HEK293 (cell line): ENCODE data around the gene ABI3.
A peak's percentile ranks its signal among the peaks of the same experiment; 100 is the strongest.

Experiments used
- CTCF ChIA-PET: fragments of 350-600 bp; formaldehyde crosslinking; extraction: SDS; loops from one replicate; lab custom pipeline; 2021; ENCODE audit warnings: antibody characterized with exemption; lab: Yijun Ruan, JAX
- POLR2A ChIA-PET: fragments of 300-600 bp; formaldehyde crosslinking; extraction: SDS; loops from one replicate; lab custom pipeline; 2020; ENCODE audit warnings: antibody characterized with exemption, inconsistent platforms; lab: Yijun Ruan, JAX
- H3K27ac ChIP-seq: fragments of 200-500 bp; sonication (Bioruptor generic); 2 replicates; pipeline ENCODE4 v1.5.1; 2014; ENCODE audit warnings: low read depth, low read length, control low read depth, inconsistent platforms; ENCODE audit errors: extremely low read depth
- H3K36me3 ChIP-seq, 2 experiments: fragments of 200-500 bp in 1 of 2; sonication (Bioruptor generic) in 1 of 2; 1 replicate in 1 of 2; 2 replicates in 1 of 2; pipeline ENCODE4 v1.5.1; 2014 to 2017; ENCODE audit warnings: inconsistent platforms in 2 of 2, low read length in 2 of 2; ENCODE audit not compliant: control insufficient read depth in 2 of 2, insufficient read depth in 1 of 2
- H3K4me1 ChIP-seq: fragments of 200-500 bp; sonication (Bioruptor generic); 2 replicates; pipeline ENCODE4 v1.5.1; 2014; ENCODE audit warnings: mild to moderate bottlenecking, low read length, inconsistent platforms; ENCODE audit not compliant: control insufficient read depth, insufficient read depth
- H3K4me3 ChIP-seq: 2 replicates; pipeline ENCODE4 v1.5.1; 2011; ENCODE audit warnings: low read depth, mild to moderate bottlenecking, control low read depth, low read length, moderate library complexity
- H3K9me3 ChIP-seq: fragments of 200-500 bp; sonication (Bioruptor generic); 2 replicates; pipeline ENCODE4 v1.5.1; 2014; ENCODE audit warnings: low read depth, low read length, inconsistent platforms; ENCODE audit not compliant: control insufficient read depth, insufficient read depth
- FEZF1 ChIP-seq: fragments of 450-650 bp; formaldehyde crosslinking; IDR thresholded peaks from 2 replicates; pipeline ENCODE4 v1.5.1; 2016; ENCODE audit warnings: missing biosample characterization, missing genetic modification characterization
- GFI1B ChIP-seq: fragments of 450-650 bp; formaldehyde crosslinking; IDR thresholded peaks from 2 replicates; pipeline ENCODE4 v1.5.1; 2016; ENCODE audit warnings: missing biosample characterization, missing genetic modification characterization
- IKZF3 ChIP-seq: fragments of 450-650 bp; IDR thresholded peaks from 2 replicates; pipeline ENCODE4 v1.5.0; 2018; ENCODE audit warnings: missing biosample characterization, mild to moderate bottlenecking, missing genetic modification characterization, moderate library complexity
- SCRT1 ChIP-seq: fragments of 450-650 bp; formaldehyde crosslinking; IDR thresholded peaks from 2 replicates; pipeline ENCODE4 v1.5.1; 2016; ENCODE audit warnings: missing biosample characterization, missing genetic modification characterization, borderline replicate concordance
- WT1 ChIP-seq: fragments of 450-650 bp; formaldehyde crosslinking; IDR thresholded peaks from 2 replicates; pipeline ENCODE4 v1.5.1; 2016; ENCODE audit warnings: missing biosample characterization, missing genetic modification characterization
- ZNF10 ChIP-seq: fragments of 450-650 bp; formaldehyde crosslinking; IDR thresholded peaks from 2 replicates; pipeline ENCODE4 v1.5.1; 2017; ENCODE audit warnings: missing biosample characterization, missing genetic modification characterization
- ZNF2 ChIP-seq: fragments of 450-650 bp; formaldehyde crosslinking; IDR thresholded peaks from 2 replicates; pipeline ENCODE4 v1.5.1; 2016; ENCODE audit warnings: missing biosample characterization, missing genetic modification characterization
- ZNF350 ChIP-seq: fragments of 450-650 bp; formaldehyde crosslinking; IDR thresholded peaks from 2 replicates; pipeline ENCODE4 v1.5.0; 2017; ENCODE audit warnings: missing biosample characterization, mild to moderate bottlenecking, missing genetic modification characterization
- ZNF366 ChIP-seq: fragments of 450-650 bp; formaldehyde crosslinking; conservative IDR thresholded peaks from 2 replicates; pipeline ENCODE4 v1.5.1; 2016; ENCODE audit warnings: missing biosample characterization, missing genetic modification characterization
- ZNF558 ChIP-seq: fragments of 450-650 bp; formaldehyde crosslinking; IDR thresholded peaks from 2 replicates; pipeline ENCODE4 v1.5.1; 2016; ENCODE audit warnings: missing biosample characterization, missing genetic modification characterization
- ZNF658 ChIP-seq: fragments of 450-650 bp; formaldehyde crosslinking; IDR thresholded peaks from 2 replicates; pipeline ENCODE4; 2016; ENCODE audit warnings: missing biosample characterization, missing genetic modification characterization
- ZNF664 ChIP-seq: fragments of 450-650 bp; formaldehyde crosslinking; IDR thresholded peaks from 2 replicates; pipeline ENCODE4 v1.5.1; 2016; ENCODE audit warnings: missing biosample characterization, missing genetic modification characterization
- ZNF776 ChIP-seq: fragments of 450-650 bp; formaldehyde crosslinking; IDR thresholded peaks from 2 replicates; pipeline ENCODE4 v1.5.0; 2017; ENCODE audit warnings: missing biosample characterization, missing genetic modification characterization, borderline replicate concordance
- ZNF777 ChIP-seq: fragments of 450-650 bp; formaldehyde crosslinking; IDR thresholded peaks from 2 replicates; pipeline ENCODE4 v1.5.1; 2017; ENCODE audit warnings: missing biosample characterization, missing genetic modification characterization, borderline replicate concordance
- ZNF830 ChIP-seq: fragments of 450-650 bp; IDR thresholded peaks from 2 replicates; pipeline ENCODE4 v1.5.0; 2018; ENCODE audit warnings: missing biosample characterization, missing genetic modification characterization, low read depth, mild to moderate bottlenecking, moderate library complexity
- ZSCAN30 ChIP-seq: fragments of 450-650 bp; IDR thresholded peaks from 2 replicates; pipeline ENCODE4 v1.5.1; 2018; ENCODE audit warnings: missing biosample characterization, mild to moderate bottlenecking, missing genetic modification characterization, moderate library complexity
- TF ChIP-seq, protein P1 (sequence below): fragments of 450-650 bp; formaldehyde crosslinking; IDR thresholded peaks from 2 replicates; pipeline ENCODE4 v1.5.1; 2016; ENCODE audit warnings: missing biosample characterization, missing genetic modification characterization, low read depth
- TF ChIP-seq, protein P2 (sequence below): fragments of 450-650 bp; formaldehyde crosslinking; IDR thresholded peaks from 2 replicates; pipeline ENCODE4 v1.5.1; 2016; ENCODE audit warnings: missing biosample characterization, missing genetic modification characterization
- TF ChIP-seq, protein P3 (sequence below): fragments of 450-650 bp; formaldehyde crosslinking; IDR thresholded peaks from 2 replicates; pipeline ENCODE4 v1.5.1; 2016; ENCODE audit warnings: missing biosample characterization, missing genetic modification characterization
- TF ChIP-seq, protein P4 (sequence below): sonication (generic); formaldehyde crosslinking; IDR thresholded peaks from 2 replicates; pipeline ENCODE4 v1.8.1; 2022; ENCODE audit warnings: mild to moderate bottlenecking, moderate library complexity, missing genetic modification reagents
- TF ChIP-seq, protein P5 (sequence below): fragments of 450-650 bp; formaldehyde crosslinking; IDR thresholded peaks from 2 replicates; pipeline ENCODE4 v1.5.1; 2016; ENCODE audit warnings: missing biosample characterization, missing genetic modification characterization
- TF ChIP-seq, protein P6 (sequence below): fragments of 450-650 bp; formaldehyde crosslinking; IDR thresholded peaks from 2 replicates; pipeline ENCODE4 v1.5.1; 2016; ENCODE audit warnings: missing biosample characterization, missing genetic modification characterization
- TF ChIP-seq, protein P7 (sequence below): fragments of 450-650 bp; IDR thresholded peaks from 2 replicates; pipeline ENCODE4 v1.5.1; 2018; ENCODE audit warnings: missing biosample characterization, mild to moderate bottlenecking, missing genetic modification characterization
- TF ChIP-seq, protein P8 (sequence below): fragments of 450-650 bp; formaldehyde crosslinking; IDR thresholded peaks from 2 replicates; pipeline ENCODE4 v1.5.1; 2016; ENCODE audit warnings: missing biosample characterization, missing genetic modification characterization

Gene ABI3

DNA sequence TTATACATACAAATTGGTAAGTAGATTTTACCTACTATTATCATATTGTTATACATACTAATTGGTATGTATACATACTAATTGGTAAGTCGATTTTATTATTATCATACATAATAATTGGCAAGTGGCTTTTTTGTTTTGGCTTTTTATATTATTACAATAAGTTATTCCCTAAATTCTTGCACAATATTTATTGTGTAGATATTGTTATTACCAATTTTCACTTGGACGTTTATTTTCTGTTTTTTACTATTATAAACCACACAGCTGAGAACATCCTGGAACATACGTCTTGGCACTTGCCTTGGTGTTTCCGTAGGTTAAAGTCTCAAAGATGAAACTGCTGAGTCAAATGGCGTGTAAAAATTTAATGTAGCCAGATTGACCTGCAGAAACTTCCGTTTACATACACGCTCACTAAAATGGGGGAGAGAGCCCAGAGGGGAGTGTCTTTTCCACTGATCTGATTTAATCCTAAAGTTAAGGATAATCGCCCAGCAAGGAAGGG is 19.0 kb upstream of the ABI3 start:
- Histone ChIP-seq H3K36me3 (no peaks in the 10 kb centered on the region), H3K4me3 (peak overlapping the region; percentile 81), H3K4me1 (peaks cover 2% of the 10 kb centered on the region; the same call in 1 of the 2 replicates), H3K27ac (peak overlapping the region; percentile 97), H3K9me3 (no peaks in the 10 kb centered on the region)
- ChIA-PET POLR2A (interaction anchor here (0.9 to 1.9 kb wide), 8 partner anchors 33 to 197 kb away, joined by 3 to 8 read pairs (median 4); partner anchors contain the start of genes IGF2BP1 and PHOSPHO1), CTCF (interaction anchor here (0.6 to 4.5 kb wide), 9 partner anchors 11 to 364 kb away, joined by 3 to 28 read pairs (median 3); no protein-coding TSS in a partner anchor)
- TF ChIP-seq ZNF558 (peak; percentile 45; the same call in 1 of the 2 replicates), SCRT1 (tag by site-specific recombination) (no peak), ZNF2 (no peak), ZSCAN30 (tag by site-specific recombination) (peak; percentile 45; the same call in 1 of the 2 replicates), GFI1B (0 out of 2 replicates have a peak, but pooled peaks have one; percentile 28), ZNF350 (no peak), IKZF3 (no peak), ZNF777 (no peak), ZNF658 (tag by site-specific recombination) (no peak), ZNF776 (tag by site-specific recombination) (no peak), ZNF830 (tag by site-specific recombination) (no peak), WT1 (tag by site-specific recombination) (0 out of 2 replicates have a peak, but pooled peaks have one; percentile 7), ZNF366 (peak; percentile 66; the same call in 1 of the 2 replicates), ZNF664 (tag by site-specific recombination) (peak; percentile 77; the same call in 1 of the 2 replicates), FEZF1 (tag by site-specific recombination) (peak; percentile 11; the same call in 1 of the 2 replicates), ZNF10 (tag by site-specific recombination) (no peak)
- TF ChIP-seq, protein P1, sequence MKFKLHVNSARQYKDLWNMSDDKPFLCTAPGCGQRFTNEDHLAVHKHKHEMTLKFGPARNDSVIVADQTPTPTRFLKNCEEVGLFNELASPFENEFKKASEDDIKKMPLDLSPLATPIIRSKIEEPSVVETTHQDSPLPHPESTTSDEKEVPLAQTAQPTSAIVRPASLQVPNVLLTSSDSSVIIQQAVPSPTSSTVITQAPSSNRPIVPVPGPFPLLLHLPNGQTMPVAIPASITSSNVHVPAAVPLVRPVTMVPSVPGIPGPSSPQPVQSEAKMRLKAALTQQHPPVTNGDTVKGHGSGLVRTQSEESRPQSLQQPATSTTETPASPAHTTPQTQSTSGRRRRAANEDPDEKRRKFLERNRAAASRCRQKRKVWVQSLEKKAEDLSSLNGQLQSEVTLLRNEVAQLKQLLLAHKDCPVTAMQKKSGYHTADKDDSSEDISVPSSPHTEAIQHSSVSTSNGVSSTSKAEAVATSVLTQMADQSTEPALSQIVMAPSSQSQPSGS (tag by site-specific recombination) = no peak
- TF ChIP-seq, protein P2, sequence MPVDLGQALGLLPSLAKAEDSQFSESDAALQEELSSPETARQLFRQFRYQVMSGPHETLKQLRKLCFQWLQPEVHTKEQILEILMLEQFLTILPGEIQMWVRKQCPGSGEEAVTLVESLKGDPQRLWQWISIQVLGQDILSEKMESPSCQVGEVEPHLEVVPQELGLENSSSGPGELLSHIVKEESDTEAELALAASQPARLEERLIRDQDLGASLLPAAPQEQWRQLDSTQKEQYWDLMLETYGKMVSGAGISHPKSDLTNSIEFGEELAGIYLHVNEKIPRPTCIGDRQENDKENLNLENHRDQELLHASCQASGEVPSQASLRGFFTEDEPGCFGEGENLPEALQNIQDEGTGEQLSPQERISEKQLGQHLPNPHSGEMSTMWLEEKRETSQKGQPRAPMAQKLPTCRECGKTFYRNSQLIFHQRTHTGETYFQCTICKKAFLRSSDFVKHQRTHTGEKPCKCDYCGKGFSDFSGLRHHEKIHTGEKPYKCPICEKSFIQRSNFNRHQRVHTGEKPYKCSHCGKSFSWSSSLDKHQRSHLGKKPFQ (tag by site-specific recombination) = no peak
- TF ChIP-seq, protein P3, sequence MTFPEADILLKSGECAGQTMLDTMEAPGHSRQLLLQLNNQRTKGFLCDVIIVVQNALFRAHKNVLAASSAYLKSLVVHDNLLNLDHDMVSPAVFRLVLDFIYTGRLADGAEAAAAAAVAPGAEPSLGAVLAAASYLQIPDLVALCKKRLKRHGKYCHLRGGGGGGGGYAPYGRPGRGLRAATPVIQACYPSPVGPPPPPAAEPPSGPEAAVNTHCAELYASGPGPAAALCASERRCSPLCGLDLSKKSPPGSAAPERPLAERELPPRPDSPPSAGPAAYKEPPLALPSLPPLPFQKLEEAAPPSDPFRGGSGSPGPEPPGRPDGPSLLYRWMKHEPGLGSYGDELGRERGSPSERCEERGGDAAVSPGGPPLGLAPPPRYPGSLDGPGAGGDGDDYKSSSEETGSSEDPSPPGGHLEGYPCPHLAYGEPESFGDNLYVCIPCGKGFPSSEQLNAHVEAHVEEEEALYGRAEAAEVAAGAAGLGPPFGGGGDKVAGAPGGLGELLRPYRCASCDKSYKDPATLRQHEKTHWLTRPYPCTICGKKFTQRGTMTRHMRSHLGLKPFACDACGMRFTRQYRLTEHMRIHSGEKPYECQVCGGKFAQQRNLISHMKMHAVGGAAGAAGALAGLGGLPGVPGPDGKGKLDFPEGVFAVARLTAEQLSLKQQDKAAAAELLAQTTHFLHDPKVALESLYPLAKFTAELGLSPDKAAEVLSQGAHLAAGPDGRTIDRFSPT (tag by site-specific recombination) = no peak
- TF ChIP-seq, protein P4, sequence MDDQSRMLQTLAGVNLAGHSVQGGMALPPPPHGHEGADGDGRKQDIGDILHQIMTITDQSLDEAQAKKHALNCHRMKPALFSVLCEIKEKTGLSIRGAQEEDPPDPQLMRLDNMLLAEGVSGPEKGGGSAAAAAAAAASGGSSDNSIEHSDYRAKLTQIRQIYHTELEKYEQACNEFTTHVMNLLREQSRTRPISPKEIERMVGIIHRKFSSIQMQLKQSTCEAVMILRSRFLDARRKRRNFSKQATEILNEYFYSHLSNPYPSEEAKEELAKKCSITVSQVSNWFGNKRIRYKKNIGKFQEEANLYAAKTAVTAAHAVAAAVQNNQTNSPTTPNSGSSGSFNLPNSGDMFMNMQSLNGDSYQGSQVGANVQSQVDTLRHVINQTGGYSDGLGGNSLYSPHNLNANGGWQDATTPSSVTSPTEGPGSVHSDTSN (CRISPR knock-in tag) = no peak
- TF ChIP-seq, protein P5, sequence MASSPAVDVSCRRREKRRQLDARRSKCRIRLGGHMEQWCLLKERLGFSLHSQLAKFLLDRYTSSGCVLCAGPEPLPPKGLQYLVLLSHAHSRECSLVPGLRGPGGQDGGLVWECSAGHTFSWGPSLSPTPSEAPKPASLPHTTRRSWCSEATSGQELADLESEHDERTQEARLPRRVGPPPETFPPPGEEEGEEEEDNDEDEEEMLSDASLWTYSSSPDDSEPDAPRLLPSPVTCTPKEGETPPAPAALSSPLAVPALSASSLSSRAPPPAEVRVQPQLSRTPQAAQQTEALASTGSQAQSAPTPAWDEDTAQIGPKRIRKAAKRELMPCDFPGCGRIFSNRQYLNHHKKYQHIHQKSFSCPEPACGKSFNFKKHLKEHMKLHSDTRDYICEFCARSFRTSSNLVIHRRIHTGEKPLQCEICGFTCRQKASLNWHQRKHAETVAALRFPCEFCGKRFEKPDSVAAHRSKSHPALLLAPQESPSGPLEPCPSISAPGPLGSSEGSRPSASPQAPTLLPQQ = no peak
- TF ChIP-seq, protein P6, sequence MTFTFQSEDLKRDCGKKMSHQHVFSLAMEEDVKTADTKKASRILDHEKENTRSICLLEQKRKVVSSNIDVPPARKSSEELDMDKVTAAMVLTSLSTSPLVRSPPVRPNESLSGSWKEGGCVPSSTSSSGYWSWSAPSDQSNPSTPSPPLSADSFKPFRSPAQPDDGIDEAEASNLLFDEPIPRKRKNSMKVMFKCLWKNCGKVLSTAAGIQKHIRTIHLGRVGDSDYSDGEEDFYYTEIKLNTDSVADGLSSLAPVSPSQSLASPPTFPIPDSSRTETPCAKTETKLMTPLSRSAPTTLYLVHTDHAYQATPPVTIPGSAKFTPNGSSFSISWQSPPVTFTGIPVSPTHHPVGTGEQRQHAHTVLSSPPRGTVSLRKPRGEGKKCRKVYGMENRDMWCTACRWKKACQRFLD = no peak
- TF ChIP-seq, protein P7, sequence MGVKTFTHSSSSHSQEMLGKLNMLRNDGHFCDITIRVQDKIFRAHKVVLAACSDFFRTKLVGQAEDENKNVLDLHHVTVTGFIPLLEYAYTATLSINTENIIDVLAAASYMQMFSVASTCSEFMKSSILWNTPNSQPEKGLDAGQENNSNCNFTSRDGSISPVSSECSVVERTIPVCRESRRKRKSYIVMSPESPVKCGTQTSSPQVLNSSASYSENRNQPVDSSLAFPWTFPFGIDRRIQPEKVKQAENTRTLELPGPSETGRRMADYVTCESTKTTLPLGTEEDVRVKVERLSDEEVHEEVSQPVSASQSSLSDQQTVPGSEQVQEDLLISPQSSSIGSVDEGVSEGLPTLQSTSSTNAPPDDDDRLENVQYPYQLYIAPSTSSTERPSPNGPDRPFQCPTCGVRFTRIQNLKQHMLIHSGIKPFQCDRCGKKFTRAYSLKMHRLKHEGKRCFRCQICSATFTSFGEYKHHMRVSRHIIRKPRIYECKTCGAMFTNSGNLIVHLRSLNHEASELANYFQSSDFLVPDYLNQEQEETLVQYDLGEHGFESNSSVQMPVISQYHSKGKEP (tag by site-specific recombination) = no peak
- TF ChIP-seq, protein P8, sequence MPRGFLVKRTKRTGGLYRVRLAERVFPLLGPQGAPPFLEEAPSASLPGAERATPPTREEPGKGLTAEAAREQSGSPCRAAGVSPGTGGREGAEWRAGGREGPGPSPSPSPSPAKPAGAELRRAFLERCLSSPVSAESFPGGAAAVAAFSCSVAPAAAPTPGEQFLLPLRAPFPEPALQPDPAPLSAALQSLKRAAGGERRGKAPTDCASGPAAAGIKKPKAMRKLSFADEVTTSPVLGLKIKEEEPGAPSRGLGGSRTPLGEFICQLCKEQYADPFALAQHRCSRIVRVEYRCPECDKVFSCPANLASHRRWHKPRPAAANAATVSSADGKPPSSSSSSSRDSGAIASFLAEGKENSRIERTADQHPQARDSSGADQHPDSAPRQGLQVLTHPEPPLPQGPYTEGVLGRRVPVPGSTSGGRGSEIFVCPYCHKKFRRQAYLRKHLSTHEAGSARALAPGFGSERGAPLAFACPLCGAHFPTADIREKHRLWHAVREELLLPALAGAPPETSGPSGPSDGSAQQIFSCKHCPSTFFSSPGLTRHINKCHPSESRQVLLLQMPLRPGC (tag by site-specific recombination) = no peak
